Measurements from ENCODE around the gene KDSR. TPM values are rescaled to one million over a fixed set of nuclear protein-coding genes. Genes with fewer than 3 reads are reported as not detected.

KDSR gene, protein sequence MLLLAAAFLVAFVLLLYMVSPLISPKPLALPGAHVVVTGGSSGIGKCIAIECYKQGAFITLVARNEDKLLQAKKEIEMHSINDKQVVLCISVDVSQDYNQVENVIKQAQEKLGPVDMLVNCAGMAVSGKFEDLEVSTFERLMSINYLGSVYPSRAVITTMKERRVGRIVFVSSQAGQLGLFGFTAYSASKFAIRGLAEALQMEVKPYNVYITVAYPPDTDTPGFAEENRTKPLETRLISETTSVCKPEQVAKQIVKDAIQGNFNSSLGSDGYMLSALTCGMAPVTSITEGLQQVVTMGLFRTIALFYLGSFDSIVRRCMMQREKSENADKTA
- 10.7 and 17.7 TPM in 2 replicates for total RNA-seq

DNA sequence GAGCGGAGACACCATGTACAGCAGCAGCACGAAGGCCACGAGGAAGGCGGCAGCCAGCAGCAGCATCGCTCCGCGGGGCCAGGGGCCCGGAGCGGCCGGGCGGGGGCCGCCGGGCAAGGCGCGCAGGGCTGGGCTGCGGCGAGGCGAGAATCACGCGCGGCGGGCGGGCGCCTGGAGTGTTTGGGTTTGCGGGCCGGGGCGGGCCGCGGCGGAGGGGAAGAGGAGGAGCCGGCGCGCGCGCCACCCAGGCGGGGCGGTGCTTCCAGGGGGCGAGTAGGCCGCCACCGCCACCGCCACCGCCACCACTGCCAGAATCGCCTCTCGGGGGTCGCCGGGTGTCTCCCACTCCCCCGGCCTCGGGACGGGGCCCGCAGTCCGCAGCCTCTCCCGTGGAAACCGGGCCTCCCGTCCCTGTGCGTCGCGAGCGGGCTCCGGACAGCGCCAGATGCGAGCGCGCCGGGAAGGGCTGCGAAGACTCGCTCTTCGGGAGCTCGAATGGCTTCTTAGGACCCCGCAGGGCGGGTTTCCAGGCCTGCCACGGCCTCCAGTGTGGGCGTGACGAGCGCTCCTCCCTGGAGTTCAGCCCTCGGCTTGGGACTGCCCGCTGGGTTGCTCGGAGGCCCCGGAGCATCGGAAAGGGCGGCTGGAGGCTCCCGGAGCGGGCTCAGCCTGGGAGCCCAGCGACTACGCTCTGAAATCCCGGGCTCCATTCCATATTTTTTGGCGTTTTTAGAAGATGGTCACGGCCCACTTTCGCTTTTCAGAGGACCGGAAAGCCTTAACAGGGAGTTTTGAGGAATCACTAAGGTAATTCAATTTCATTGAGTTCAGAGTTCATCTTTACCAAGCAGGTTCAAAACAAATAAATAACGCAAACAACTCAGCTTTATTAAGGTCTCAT is at the start of gene KDSR:
Gene KDSR, minus strand, starts transcription at position 154 of the 901 bp plus-strand sequence. Its CDS starts 88 bp downstream, at position 66.
- peak; percentile 98 for DNase-seq (ENCODE audit: low read depth in 2 of 2)

DNA sequence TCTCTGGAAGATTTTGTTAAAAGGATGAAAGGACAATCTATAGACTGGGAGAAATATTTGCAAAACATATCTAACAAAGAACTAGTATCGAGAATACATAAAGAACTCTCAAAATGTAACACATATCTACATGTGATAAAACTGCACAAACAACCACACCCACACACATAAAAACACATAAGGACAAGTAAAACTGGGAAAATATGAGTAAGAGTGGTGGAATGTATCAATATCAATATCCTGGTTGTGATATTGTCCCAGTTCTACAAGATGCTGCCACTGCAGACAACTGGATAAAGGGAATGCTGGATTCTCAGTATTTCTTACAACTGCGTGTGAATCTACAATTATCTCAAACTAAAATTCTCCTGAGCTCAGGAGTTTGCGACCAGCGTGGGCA is 45.9 kb upstream of the KDSR start:
- no peak for DNase-seq (ENCODE audit: low read depth in 2 of 2)

DNA sequence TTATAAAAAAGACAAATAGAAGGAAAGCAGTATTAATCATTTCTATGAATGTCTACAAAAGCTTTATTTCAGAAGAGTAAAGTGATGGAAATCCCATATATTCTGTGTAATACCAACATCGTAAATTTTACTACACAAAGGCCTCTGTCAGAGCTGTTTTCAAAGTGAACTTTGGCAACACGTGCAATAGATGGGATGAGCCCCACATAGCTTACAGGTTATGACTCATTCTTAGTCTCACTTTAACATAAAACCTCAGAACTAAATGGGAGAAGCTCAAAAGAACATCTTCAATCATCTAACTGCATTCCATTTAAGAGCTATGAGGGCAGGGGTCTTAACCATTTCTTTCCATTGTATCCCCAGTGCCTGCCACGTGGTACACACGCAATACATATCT is 43.8 kb upstream of the KDSR start:
- peak; percentile 67 to 75 for DNase-seq (ENCODE audit: low read depth in 2 of 2)

DNA sequence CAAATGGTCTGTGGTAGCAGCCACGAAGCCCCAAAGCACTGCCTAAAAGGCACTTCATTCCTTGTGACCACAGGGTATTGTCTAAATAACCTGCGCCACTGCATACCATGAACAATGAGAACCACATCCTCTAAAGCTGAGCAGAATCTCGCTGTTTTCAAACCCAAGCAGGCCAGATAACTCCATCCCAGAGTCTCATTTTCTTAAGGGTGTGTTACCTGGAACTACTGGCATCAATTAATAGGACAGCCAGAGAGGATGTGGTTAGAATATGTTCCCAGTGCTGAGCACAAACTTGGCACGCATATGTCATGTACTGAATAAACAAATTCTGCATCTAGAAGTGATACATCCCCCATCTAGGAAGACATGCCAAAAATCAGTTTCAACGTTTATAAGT is 42.3 kb upstream of the KDSR start:
- peak in 1 of 2 donors; percentile 73 for DNase-seq (ENCODE audit: low read depth in 2 of 2)

- DNase-seq (ENCODE audit: low read depth in 2 of 2): no peak
These were observed 40.7 kb upstream of the KDSR start for GRCh38 chr18:63407734-63408133.

- no peak for DNase-seq (ENCODE audit: low read depth in 2 of 2)
These were observed 39.0 kb upstream of the KDSR start for GRCh38 chr18:63405986-63406385.

- no peak for DNase-seq (ENCODE audit: low read depth in 2 of 2)
These were observed 35.5 kb upstream of the KDSR start for GRCh38 chr18:63402246-63403162.

- no peak for DNase-seq (ENCODE audit: low read depth in 2 of 2)
These were observed 32.3 kb upstream of the KDSR start for GRCh38 chr18:63399300-63399699.

DNA sequence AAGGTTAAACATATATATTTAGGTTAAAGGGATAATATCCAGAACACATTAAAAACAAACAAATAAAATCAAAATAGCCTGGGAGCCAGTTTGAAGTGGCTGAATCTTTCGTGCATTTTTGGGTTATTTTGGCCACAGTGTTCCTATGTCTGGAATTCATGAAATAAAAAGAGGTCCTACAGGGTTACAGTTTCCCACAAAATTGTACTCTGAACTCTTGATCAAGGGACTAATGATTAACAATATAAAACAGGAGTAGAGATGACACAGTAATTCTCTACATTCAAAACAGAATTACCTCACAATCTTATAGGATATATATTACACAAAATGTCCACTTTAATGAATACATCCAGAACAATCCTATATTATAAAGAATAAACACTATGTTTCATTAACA is 30.3 kb upstream of the KDSR start:
- DNase-seq (ENCODE audit: low read depth in 2 of 2): no peak

DNA sequence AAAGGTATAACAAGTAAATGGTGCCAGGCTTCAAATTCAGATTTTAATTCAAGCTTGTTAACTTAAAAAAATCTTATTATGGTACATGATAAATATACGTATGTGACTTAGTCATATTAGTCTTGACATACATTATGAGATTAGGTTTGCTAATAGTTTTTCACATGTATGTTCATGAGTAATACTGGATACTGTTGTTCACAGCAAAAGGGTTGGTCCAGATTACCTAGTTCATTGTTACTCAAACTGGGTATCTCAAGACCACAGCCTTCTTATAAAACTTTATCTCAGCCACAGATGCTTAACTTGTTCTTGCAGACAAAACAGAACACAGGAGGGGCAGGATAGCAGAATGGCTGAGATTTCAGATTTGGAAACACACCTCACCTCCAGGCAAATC is 28.5 kb upstream of the KDSR start:
- no peak for DNase-seq (ENCODE audit: low read depth in 2 of 2)

GRCh38 chr18:63394954-63395353 is 27.9 kb upstream of the KDSR start:
- DNase-seq (ENCODE audit: low read depth in 2 of 2): no peak

DNA sequence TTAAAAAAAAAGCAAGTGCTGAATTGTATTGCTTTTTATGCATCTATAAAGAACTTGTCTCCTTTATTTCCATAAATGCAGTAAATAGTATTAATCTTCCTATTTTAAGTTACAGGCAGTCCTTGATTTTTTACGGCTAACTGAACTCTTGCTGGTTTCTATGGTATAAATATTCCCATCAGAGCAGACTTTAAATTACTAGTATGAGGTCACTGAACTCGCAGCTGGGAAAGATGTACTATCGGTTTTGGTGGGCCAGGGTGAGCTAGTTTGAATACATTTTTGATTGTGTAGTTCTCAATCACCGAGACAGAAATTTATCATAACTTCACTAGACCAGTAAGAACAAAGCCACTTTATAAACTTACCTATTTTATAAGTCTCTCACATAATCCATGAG is 20.9 kb upstream of the KDSR start:
- no peak for DNase-seq (ENCODE audit: low read depth in 2 of 2)

- DNase-seq (ENCODE audit: low read depth in 2 of 2): no peak
These were observed 15.8 kb upstream of the KDSR start for GRCh38 chr18:63382843-63383242.

- DNase-seq (ENCODE audit: low read depth in 2 of 2): peak in 1 of 2 donors; percentile 22
These were observed 12.6 kb upstream of the KDSR start for GRCh38 chr18:63379639-63379962.

- DNase-seq (ENCODE audit: low read depth in 2 of 2): peak in 1 of 2 donors; percentile 21
These were observed 12.1 kb upstream of the KDSR start for GRCh38 chr18:63378919-63379638.

- DNase-seq (ENCODE audit: low read depth in 2 of 2): no peak
These were observed 10.4 kb upstream of the KDSR start for GRCh38 chr18:63377275-63377980.

DNA sequence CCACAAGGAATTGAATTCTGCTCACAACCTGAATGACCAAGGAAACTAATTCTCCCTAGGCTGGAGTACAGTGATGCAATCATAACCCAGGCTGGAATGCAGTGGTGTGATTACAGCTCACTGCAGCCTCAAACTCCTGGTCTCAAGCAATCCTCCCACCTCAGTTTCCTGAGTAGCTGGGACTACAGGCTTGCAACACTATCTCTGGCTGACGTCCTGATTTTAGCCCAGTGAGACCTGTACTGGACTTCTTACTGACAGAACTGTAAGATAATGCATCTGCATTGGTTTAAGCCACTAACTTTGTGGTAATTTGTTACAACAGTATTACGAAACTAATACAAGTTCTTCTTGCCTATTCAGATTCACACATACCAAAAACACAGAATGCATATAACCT is 9.5 kb upstream of the KDSR start:
- no peak for DNase-seq (ENCODE audit: low read depth in 2 of 2)

GRCh38 chr18:63374540-63374939 is 7.5 kb upstream of the KDSR start:
- DNase-seq (ENCODE audit: low read depth in 2 of 2): peak in 1 of 2 donors; percentile 27

- no peak for DNase-seq (ENCODE audit: low read depth in 2 of 2)
These were observed 6.2 kb upstream of the KDSR start for GRCh38 chr18:63373161-63373560.

GRCh38 chr18:63368611-63369010 is 1.6 kb upstream of the KDSR start:
- DNase-seq (ENCODE audit: low read depth in 2 of 2): no peak

All from lung microvascular endothelial cell (primary cell).